SK-N-SH (cell line): ENCODE data around the gene ERV3-1. TPM values are rescaled to one million over a fixed set of nuclear protein-coding genes. Genes with fewer than 3 reads are reported as not detected.
"Not testable (repeated sequence)": the region's sequence is repeated elsewhere in the genome, so short reads cannot be mapped to it uniquely, and the experiment has no call there.

Experiments used
- CTCF ChIA-PET: fragments of 300-600, 350-600 bp; formaldehyde crosslinking; extraction: SDS; loops from one replicate; lab custom pipeline; 2021; lab: Yijun Ruan, JAX
- POLR2A ChIA-PET: fragments of 350-600 bp; sonication (Branson Sonifier 250); formaldehyde crosslinking; extraction: SDS; loops from one replicate; lab custom pipeline; 2020; ENCODE audit warnings: antibody characterized with exemption, inconsistent platforms; lab: Yijun Ruan, JAX
- DNase-seq: peaks from one replicate; pipeline ENCODE4 v3.0.0; 2012
- H2AFZ ChIP-seq: fragments of 200-600 bp; sonication (generic); 2 replicates; pipeline ENCODE4 v1.8.1; 2016; ENCODE audit warnings: antibody characterized with exemption, mild to moderate bottlenecking, low read depth
- H3F3A ChIP-seq: fragments of 200-600 bp; sonication (generic); replicated peaks from 2 replicates; pipeline ENCODE3; 2016; ENCODE audit warnings: antibody characterized with exemption, mild to moderate bottlenecking; ENCODE audit not compliant: insufficient read depth
- H3K27ac ChIP-seq, 2 experiments: fragments of 200-500 bp in 1 of 2; fragments of 200-600 bp in 1 of 2; sonication (Bioruptor generic) in 1 of 2; sonication (generic), shearing (Covaris generic) in 1 of 2; 2 replicates each; pipeline versions ENCODE4 v1.5.1 to v1.6.1; 2014 to 2016; ENCODE audit warnings: low read depth in 2 of 2, inconsistent platforms in 1 of 2, low read length in 1 of 2, mild to moderate bottlenecking in 1 of 2, mixed read lengths in 1 of 2
- H3K27me3 ChIP-seq: fragments of 200-600 bp; sonication (generic), shearing (Covaris generic); 2 replicates; pipeline ENCODE4 v1.6.1; 2016; ENCODE audit warnings: mixed run types; ENCODE audit not compliant: insufficient read depth
- H3K36me3 ChIP-seq, 2 experiments: fragments of 200-500 bp in 1 of 2; fragments of 200-600 bp in 1 of 2; sonication (Bioruptor generic) in 1 of 2; sonication (generic) in 1 of 2; replicated peaks in 1 of 2; 2 replicates each; pipeline versions ENCODE3 to v1.5.1; 2014 to 2016; ENCODE audit warnings: low read length in 1 of 2, mild to moderate bottlenecking in 1 of 2; ENCODE audit not compliant: insufficient read depth in 2 of 2, control insufficient read depth in 1 of 2
- H3K4me1 ChIP-seq, 2 experiments: fragments of 200-500 bp in 1 of 2; fragments of 200-600 bp in 1 of 2; sonication (Bioruptor generic) in 1 of 2; sonication (generic), shearing (Covaris generic) in 1 of 2; 2 replicates each; pipeline versions ENCODE4 v1.5.1 to v1.6.1; 2014 to 2016; ENCODE audit warnings: low read depth in 1 of 2, low read length in 1 of 2, mixed run types in 1 of 2; ENCODE audit not compliant: insufficient read depth in 2 of 2, control insufficient read depth in 1 of 2
- H3K4me2 ChIP-seq: fragments of 200-600 bp; sonication (generic), shearing (Covaris generic); 2 replicates; pipeline ENCODE4 v1.6.1; 2017; ENCODE audit warnings: mixed run types
- H3K4me3 ChIP-seq, 2 experiments: fragments of 200-500 bp in 1 of 2; fragments of 200-600 bp in 1 of 2; sonication (Bioruptor generic) in 1 of 2; sonication (generic), shearing (Covaris generic) in 1 of 2; 2 replicates each; pipeline versions ENCODE4 v1.5.1 to v1.8.1; 2014 to 2016; ENCODE audit warnings: low read depth in 2 of 2, inconsistent platforms in 1 of 2, low read length in 1 of 2, mild to moderate bottlenecking in 1 of 2, mixed read lengths in 1 of 2, moderate library complexity in 1 of 2
- H3K79me2 ChIP-seq: fragments of 200-600 bp; sonication (generic); 2 replicates; pipeline ENCODE4 v1.8.1; 2017; ENCODE audit warnings: mild to moderate bottlenecking; ENCODE audit not compliant: insufficient read depth
- H3K9ac ChIP-seq: fragments of 200-600 bp; sonication (generic); 2 replicates; pipeline ENCODE4 v1.6.1; 2017; ENCODE audit warnings: mixed run types
- H3K9me2 ChIP-seq: fragments of 200-600 bp; sonication (generic); 2 replicates; pipeline ENCODE4 v1.6.1; 2017; ENCODE audit warnings: mixed run types
- H3K9me3 ChIP-seq: fragments of 200-600 bp; sonication (generic); 2 replicates; pipeline ENCODE4 v1.6.1; 2017; ENCODE audit warnings: mixed run types, mild to moderate bottlenecking, moderate library complexity
- H4K20me1 ChIP-seq: fragments of 200-600 bp; sonication (generic); 2 replicates; pipeline ENCODE4 v1.6.1; 2017; ENCODE audit warnings: mild to moderate bottlenecking, mixed run types; ENCODE audit not compliant: insufficient read depth
- MAX ChIP-seq: IDR thresholded peaks from 2 replicates; pipeline ENCODE4 v1.4.0; 2012; ENCODE audit warnings: low read depth
- SIN3A ChIP-seq: IDR thresholded peaks from 2 replicates; pipeline ENCODE4 v1.6.1; 2012; ENCODE audit warnings: low read depth, mild to moderate bottlenecking, low read length, moderate library complexity, borderline replicate concordance
- WGBS: methylation state at CpG from one replicate; pipeline ENCODE4 v1.1.6; 2017; ENCODE audit warnings: low lambda C conversion rate; 5-methylcytosine and 5-hydroxymethylcytosine counted together
- polyA plus RNA-seq, 3 experiments: library from polyadenylated mRNA; depleted of rRNA; stranded (reverse); fragments of >200 nt; gene quantifications; 2 replicates each; pipeline ENCODE4 v1.2.3, GENCODE V29; 2012

The ERV3-1 gene
- polyA plus RNA-seq, 1 of the 3 experiments (the other 2 are of a cell fraction) = 8.4 TPM

GRCh38 chr7:65046329-65046728 is 39.8 kb upstream of the ERV3-1 start:
- CTCF ChIA-PET, H3K9ac ChIP-seq, POLR2A ChIA-PET, H3K9me2 ChIP-seq, H3F3A ChIP-seq, H3K9me3 ChIP-seq, H3K4me3 ChIP-seq, H3K4me2 ChIP-seq, H2AFZ ChIP-seq, H4K20me1 ChIP-seq, H3K4me1 ChIP-seq, H3K27me3 ChIP-seq, DNase-seq, H3K27ac ChIP-seq: not testable (repeated sequence)
- H3K79me2 ChIP-seq = peaks cover 66% of the 10 kb centered on the region
- peaks cover 4 to 33% of the 10 kb centered on the region in 2 experiments for H3K36me3 ChIP-seq
- WGBS = 91% methylated on average over 4 of the region's 4 CpGs

DNA sequence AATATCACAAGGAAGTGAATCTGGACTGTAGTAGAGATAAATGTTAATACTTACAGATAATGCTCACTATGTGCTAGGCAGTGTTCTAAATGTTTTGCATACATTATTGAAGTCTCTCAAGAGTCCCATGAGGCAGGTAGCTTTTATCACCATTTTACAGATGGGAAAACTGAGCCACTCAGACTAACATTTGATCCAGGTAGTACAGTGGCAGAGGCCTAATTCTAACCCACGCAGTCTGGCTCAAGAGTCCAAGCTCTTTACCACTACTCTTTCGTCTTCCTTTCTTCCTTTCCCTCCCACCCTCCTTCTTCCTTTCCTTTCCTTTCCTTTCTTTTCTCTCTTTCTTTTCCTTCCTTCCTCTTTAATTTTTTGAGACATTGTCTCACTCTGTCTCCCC is 39.1 kb upstream of the ERV3-1 start:
- H3F3A ChIP-seq, H3K9me3 ChIP-seq, CTCF ChIA-PET, H3K27ac ChIP-seq, H3K4me2 ChIP-seq, H3K9me2 ChIP-seq, H4K20me1 ChIP-seq, H2AFZ ChIP-seq, H3K9ac ChIP-seq, H3K4me3 ChIP-seq, H3K27me3 ChIP-seq, H3K4me1 ChIP-seq, DNase-seq, POLR2A ChIA-PET: not testable (repeated sequence)
- Histone ChIP-seq H3K36me3 (peaks cover 4 to 29% of the 10 kb centered on the region in 2 experiments), H3K79me2 (peaks cover 73% of the 10 kb centered on the region)
- WGBS = 100% methylated on average over 2 of the region's 2 CpGs

DNA sequence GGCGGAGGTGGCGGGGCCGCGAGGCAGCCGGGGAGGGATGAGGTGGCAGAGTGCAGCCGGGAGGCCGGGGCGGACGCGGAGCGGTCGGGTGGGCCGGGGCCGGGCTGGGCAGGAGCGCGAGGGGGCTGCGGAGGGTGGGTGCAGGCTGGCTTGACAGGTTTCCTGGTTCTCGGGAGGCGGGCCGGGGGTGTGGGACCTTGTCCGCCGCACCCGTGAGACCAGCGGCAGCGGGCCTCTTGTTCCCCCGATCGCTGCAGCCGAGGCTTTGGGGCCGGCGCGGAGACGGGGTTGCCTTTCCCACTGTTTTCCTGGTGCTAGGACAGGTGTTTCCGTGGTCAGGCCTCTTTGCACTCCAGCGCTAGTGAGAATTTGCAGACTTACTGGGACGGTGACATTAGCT is 32.3 kb upstream of the ERV3-1 start:
- peak; percentile 53 for DNase-seq

More for the DNA sequence above, 32.3 kb upstream of the ERV3-1 start:
- H3K27me3 ChIP-seq, H3K9me3 ChIP-seq, H3F3A ChIP-seq, H3K9me2 ChIP-seq, H2AFZ ChIP-seq, CTCF ChIA-PET, H3K4me1 ChIP-seq, H3K36me3 ChIP-seq: not testable (repeated sequence)
- peaks cover 13% of the 10 kb centered on the region; the same call in 1 of the 2 replicates for H4K20me1 ChIP-seq
- peak overlapping the region; percentile 23 to 89; a peak in 3 of 4 replicates for H3K27ac ChIP-seq
- peaks cover 45% of the 10 kb centered on the region for H3K79me2 ChIP-seq
- POLR2A ChIA-PET = interaction anchor here (1.5 kb wide), 1 partner anchor 32 kb away, joined by 7 read pairs; the partner anchor contains the start of gene ERV3-1
- TF ChIP-seq MAX = 0 out of 2 replicates have a peak, but pooled peaks have one; percentile 10
- 0 out of 2 replicates have a peak, but pooled peaks have one; percentile 15 for TF ChIP-seq SIN3A
- WGBS = 2% methylated on average over 9 of the region's 35 CpGs
- peak overlapping the region; percentile 71 for H3K4me2 ChIP-seq
- peak overlapping the region; percentile 68 for H3K9ac ChIP-seq
- H3K4me3 ChIP-seq = peak overlapping the region; percentile 70 to 74
